HG02588 (cell line): ENCODE measurements around the gene ECSIT.
"Not testable (repeated sequence)": the region's sequence is repeated elsewhere in the genome, so short reads cannot be mapped to it uniquely, and the experiment has no call there.

Source experiments
- ATAC-seq: cut with Tn5 transposase; IDR thresholded peaks from one replicate; pipeline ENCODE4 v1.9.1; 2021; ENCODE audit warnings: mild to moderate bottlenecking, moderate library complexity; ENCODE audit not compliant: unreplicated experiment

The ECSIT gene

GRCh38 chr19:11478167-11479089 is 50.5 kb downstream of the ECSIT start:
- ATAC-seq, result no peak

GRCh38 chr19:11475861-11476260 is 53.1 kb downstream of the ECSIT start:
- ATAC-seq, result no peak

GRCh38 chr19:11475343-11475742 is 53.6 kb downstream of the ECSIT start:
- not testable (repeated sequence) for ATAC-seq

- ATAC-seq, result no peak
These were observed 55.2 kb downstream of the ECSIT start for GRCh38 chr19:11473725-11474124.

- not testable (repeated sequence) for ATAC-seq
These were observed 60.6 kb downstream of the ECSIT start for GRCh38 chr19:11468266-11468845.

- no peak for ATAC-seq
These were observed 63.3 kb downstream of the ECSIT start for GRCh38 chr19:11465600-11465999.

- ATAC-seq, result no peak
These were observed 64.3 kb downstream of the ECSIT start for GRCh38 chr19:11464333-11465265.

GRCh38 chr19:11463391-11463790 is 65.5 kb downstream of the ECSIT start:
- no peak for ATAC-seq

GRCh38 chr19:11461453-11461852 is 67.5 kb downstream of the ECSIT start:
- ATAC-seq, result no peak

GRCh38 chr19:11460207-11460606 is 68.7 kb downstream of the ECSIT start:
- no peak for ATAC-seq

- not testable (repeated sequence) for ATAC-seq
These were observed 70.0 kb downstream of the ECSIT start for GRCh38 chr19:11458912-11459311.

- ATAC-seq, result no peak
These were observed 70.6 kb downstream of the ECSIT start for GRCh38 chr19:11458236-11458900.

GRCh38 chr19:11457831-11458230 is 71.1 kb downstream of the ECSIT start:
- ATAC-seq, result no peak

GRCh38 chr19:11457115-11457514 is 71.8 kb downstream of the ECSIT start:
- no peak for ATAC-seq

GRCh38 chr19:11456659-11457058 is 72.3 kb downstream of the ECSIT start:
- no peak for ATAC-seq
